Endothelial cell of umbilical vein (primary cell): Measurements from ENCODE around the gene SNED1. TPM values are rescaled to one million over a fixed set of nuclear protein-coding genes. Genes with fewer than 3 reads are reported as not detected.

Experiments used
- BruUV-seq: library from RNA; stranded (reverse); fragments of 400-500 nt; replicated peaks from 2 replicates; lab custom pipeline; 2021; lab: Mats Ljungman, UMichigan
- CTCF ChIA-PET: fragments of 300-600, 350-600 bp; sonication (Branson Sonifier 250); formaldehyde crosslinking; loops from one replicate; lab custom pipeline; 2021; ENCODE audit warnings: antibody characterized with exemption, inconsistent platforms; lab: Charles Lee
- POLR2A ChIA-PET: fragments of 300-600, 350-600 bp; sonication (Branson Sonifier 250); formaldehyde crosslinking; loops from one replicate; lab custom pipeline; 2021; ENCODE audit warnings: antibody characterized with exemption, inconsistent platforms; lab: Charles Lee
- DNase-seq: peaks from one replicate; pipeline ENCODE4 v3.0.0-alpha.2; 2011; ENCODE audit warnings: low read depth, low spot score
- FAIRE-seq: peaks from 2 replicates; lab custom pipeline; 2011; peaks lifted over from hg19 to GRCh38; lab: Jason Lieb, UNC
- H2AFZ ChIP-seq: 2 replicates; pipeline ENCODE4 v1.6.0; 2012; ENCODE audit warnings: low read depth, low read length, control low read depth, inconsistent platforms
- H3K27ac ChIP-seq: 2 replicates; pipeline ENCODE4 v1.5.1; 2011; ENCODE audit warnings: low read depth, mild to moderate bottlenecking, control low read depth, low read length, moderate library complexity; ENCODE audit not compliant: insufficient read depth
- H3K27me3 ChIP-seq, 2 experiments: 2 replicates each; pipeline versions ENCODE4 v1.6.0 to v1.6.1; 2011; ENCODE audit warnings: low read length in 2 of 2, mixed read lengths in 1 of 2; ENCODE audit not compliant: control insufficient read depth in 2 of 2, insufficient read depth in 2 of 2
- H3K36me3 ChIP-seq, 2 experiments: 2 replicates in 1 of 2; 3 replicates in 1 of 2; pipeline ENCODE4 v1.5.1; 2011; ENCODE audit warnings: low read length in 2 of 2, mild to moderate bottlenecking in 1 of 2, moderate library complexity in 1 of 2; ENCODE audit not compliant: control insufficient read depth in 2 of 2, insufficient read depth in 2 of 2; ENCODE audit errors: extremely low read depth in 1 of 2
- H3K4me1 ChIP-seq: 3 replicates; pipeline ENCODE4 v1.5.1; 2011; ENCODE audit warnings: mild to moderate bottlenecking, low read length; ENCODE audit not compliant: control insufficient read depth, insufficient read depth; ENCODE audit errors: extremely low read depth
- H3K4me2 ChIP-seq: 2 replicates; pipeline ENCODE4 v1.6.1; 2011; ENCODE audit warnings: low read length, control low read depth, mixed read lengths; ENCODE audit not compliant: insufficient read depth
- H3K4me3 ChIP-seq, 3 experiments: fragments of 200-600 bp in 1 of 3; sonication (generic), shearing (Covaris generic) in 1 of 3; replicated peaks in 1 of 3; 2 replicates each; pipeline ENCODE4 v1.5.1; 2011 to 2016; ENCODE audit warnings: control low read depth in 3 of 3, low read length in 3 of 3, mild to moderate bottlenecking in 2 of 3, inconsistent platforms in 1 of 3, low read depth in 1 of 3, moderate library complexity in 1 of 3; ENCODE audit not compliant: insufficient read depth in 1 of 3
- H3K79me2 ChIP-seq: 2 replicates; pipeline ENCODE4 v1.6.0; 2012; ENCODE audit warnings: low read length, inconsistent platforms; ENCODE audit not compliant: control insufficient read depth, insufficient read depth
- H3K9ac ChIP-seq: replicated peaks from 2 replicates; pipeline ENCODE3; 2011; ENCODE audit warnings: low read length, control low read depth; ENCODE audit not compliant: insufficient read depth; ENCODE audit errors: extremely low read depth
- H3K9me1 ChIP-seq: replicated peaks from 3 replicates; pipeline ENCODE4 v1.6.0; 2011; ENCODE audit warnings: mild to moderate bottlenecking, low read length; ENCODE audit not compliant: control insufficient read depth, insufficient read depth; ENCODE audit errors: extremely low read depth
- H3K9me3 ChIP-seq: replicated peaks from 2 replicates; pipeline ENCODE4 v1.5.1; 2012; ENCODE audit warnings: low read length, inconsistent platforms; ENCODE audit not compliant: control insufficient read depth, insufficient read depth
- H4K20me1 ChIP-seq: replicated peaks from 2 replicates; pipeline ENCODE3; 2011; ENCODE audit warnings: mild to moderate bottlenecking, low read length; ENCODE audit not compliant: control insufficient read depth, insufficient read depth; ENCODE audit errors: extremely low read depth
- CTCF ChIP-seq, 2 donors: IDR thresholded peaks; 1 replicate in 1 of 2; 2 replicates in 1 of 2; pipeline ENCODE4 v1.5.1; 2011; ENCODE audit warnings: low read length in 2 of 2, mild to moderate bottlenecking in 2 of 2, moderate library complexity in 2 of 2, control low read depth in 1 of 2, inconsistent platforms in 1 of 2, low read depth in 1 of 2; ENCODE audit not compliant: insufficient read depth in 1 of 2; ENCODE audit errors: extremely low read depth in 1 of 2
- EZH2 ChIP-seq: IDR thresholded peaks from 2 replicates; pipeline ENCODE4 v1.6.1; 2012; ENCODE audit warnings: borderline replicate concordance, low read depth, mild to moderate bottlenecking, moderate library complexity, low read length, inconsistent platforms; ENCODE audit not compliant: severe bottlenecking
- FOS ChIP-seq: IDR thresholded peaks from 2 replicates; pipeline ENCODE4 v1.6.1; 2011; ENCODE audit warnings: mild to moderate bottlenecking, low read length, moderate library complexity, borderline replicate concordance; ENCODE audit not compliant: insufficient read depth
- GATA2 ChIP-seq: IDR thresholded peaks from 2 replicates; pipeline ENCODE4 v1.7.0; 2011; ENCODE audit warnings: low read depth, mild to moderate bottlenecking, moderate library complexity, mixed read lengths, low read length; ENCODE audit not compliant: insufficient read length, insufficient read depth
- JUN ChIP-seq: IDR thresholded peaks from 2 replicates; pipeline ENCODE4 v1.6.1; 2011; ENCODE audit warnings: borderline replicate concordance, low read depth; ENCODE audit not compliant: insufficient read length, insufficient read depth
- MAX ChIP-seq: IDR thresholded peaks from 2 replicates; pipeline ENCODE4 v1.6.1; 2011; ENCODE audit not compliant: insufficient read depth, insufficient read length
- MYC ChIP-seq: IDR thresholded peaks from one replicate; pipeline ENCODE4 v1.6.1; 2011; ENCODE audit warnings: mild to moderate bottlenecking, low read depth, low read length
- POLR2A ChIP-seq: IDR thresholded peaks from 2 replicates; pipeline ENCODE4 v1.6.1; 2012; ENCODE audit warnings: low read depth, mild to moderate bottlenecking, control low read depth, low read length
- POLR2AphosphoS5 ChIP-seq: IDR thresholded peaks from 2 replicates; pipeline ENCODE4 v1.6.1; 2012; ENCODE audit warnings: low read depth, mild to moderate bottlenecking, control low read depth, low read length, moderate library complexity; ENCODE audit not compliant: insufficient read depth
- dilution Hi-C: fragments of 300-500 bp; cut with MboI; formaldehyde crosslinking; loops from one replicate; pipeline ENCODE4 v1.15.0; 2019; ENCODE audit warnings: low sequenced_read_pairs; ENCODE audit not compliant: extremely low pct_ligation_motif_present
- intact Hi-C: fragments of 100-400 bp; cut with micrococcal nuclease; formaldehyde crosslinking; loops from one replicate; pipeline ENCODE4 v1.10.0; 2022
- polyA plus RNA-seq, 4 experiments: library from polyadenylated mRNA; depleted of rRNA in 3 of 4; stranded (reverse) in 3 of 4; unstranded in 1 of 4; fragments of >200 nt; gene quantifications; 2 replicates each; pipeline versions ENCODE4 v1.2.1 to v1.2.3, GENCODE V29; 2011 to 2012; ENCODE audit warnings: missing spikeins in 1 of 4
- total RNA-seq: library from RNA; stranded (reverse); gene quantifications from 2 replicates; pipeline ENCODE4 v1.2.3, GENCODE V29; 2021

SNED1 gene
- total and polyA plus RNA-seq, 2 donors (not counting 3 experiments of a cell fraction or from before 2014, with no cell fraction given): 14.1 to 17.2 TPM

GRCh38 chr2:241111440-241111805, 113.0 kb downstream of the SNED1 start:
- H3K4me1 ChIP-seq: no peaks in the 10 kb centered on the region
- intact Hi-C loops: no loop called here
- POLR2A ChIA-PET: no interaction called here
- TF ChIP-seq JUN: no peak
- TF ChIP-seq EZH2: no peak
- no peak for TF ChIP-seq POLR2A
- no peak for TF ChIP-seq POLR2AphosphoS5
- no peak for TF ChIP-seq MYC
- no peak for TF ChIP-seq CTCF (IDR thresholded peaks at IDR 0.05; ENCODE audit: extremely low read depth in 1 of 2, insufficient read depth in 1 of 2, low read depth in 1 of 2, low read length in 2 of 2)
- no peak for TF ChIP-seq FOS
- TF ChIP-seq GATA2: no peak
- no peak for TF ChIP-seq MAX
- BruUV-seq: no TSS peak
- no peaks in the 10 kb centered on the region for H3K27me3 ChIP-seq
- no peak overlapping the region for H3K27ac ChIP-seq
- no peaks in the 10 kb centered on the region for H3K9me1 ChIP-seq
- no peak overlapping the region for H3K4me3 ChIP-seq
- H3K4me2 ChIP-seq: no peak overlapping the region
- DNase-seq (no peak), FAIRE-seq (no peak)
- no peak overlapping the region for H2AFZ ChIP-seq
- H3K9ac ChIP-seq: no peak overlapping the region
- no peaks in the 10 kb centered on the region for H3K36me3 ChIP-seq
- no peaks in the 10 kb centered on the region for H3K9me3 ChIP-seq
- H3K79me2 ChIP-seq: no peaks in the 10 kb centered on the region
- H4K20me1 ChIP-seq: no peaks in the 10 kb centered on the region
- dilution Hi-C loops: no loop called here
- CTCF ChIA-PET: no interaction called here
